ENCODE measurements around the gene NEDD4L.

GRCh38 chr18:58152891-58153290 is 108.9 kb downstream of the NEDD4L start:
- no peak for TF ChIP-seq CTCF (IDR thresholded peaks at IDR 0.05)
- TF ChIP-seq POLR2A (IDR thresholded peaks at IDR 0.05): no peak
- no peak for TF ChIP-seq EP300 (IDR thresholded peaks at IDR 0.05)

Measured in sigmoid colon (tissue), 4 donors.